GM23338 (cell line): ENCODE results near the gene SLC6A19. TPM values are rescaled to one million over a fixed set of nuclear protein-coding genes. Genes with fewer than 3 reads are reported as not detected.

Source experiments
- ATAC-seq: fragments of 200-7000 bp; cut with Tn5 transposase; 3 replicates; pipeline ENCODE4 v1.9.1; 2020
- DNase-seq: peaks from one replicate; pipeline ENCODE4 v3.0.0-alpha.2; 2015; ENCODE audit warnings: low spot score
- H2AFZ ChIP-seq: fragments of 200-600 bp; sonication (generic); 2 replicates; pipeline ENCODE4 v1.8.0; 2016; ENCODE audit warnings: antibody characterized with exemption, mild to moderate bottlenecking, moderate library complexity
- H3F3A ChIP-seq: fragments of 200-600 bp; sonication (generic); replicated peaks from 2 replicates; pipeline ENCODE4 v1.8.0; 2017; ENCODE audit warnings: antibody characterized with exemption, mixed run types, low read depth
- H3K27ac ChIP-seq: fragments of 200-600 bp; sonication (generic); 2 replicates; pipeline ENCODE4 v1.6.1; 2016; ENCODE audit warnings: low read depth
- H3K27me3 ChIP-seq: fragments of 200-600 bp; sonication (generic); 2 replicates; pipeline ENCODE4 v1.8.0; 2016; ENCODE audit warnings: mild to moderate bottlenecking, mixed run types, moderate library complexity; ENCODE audit not compliant: insufficient read depth
- H3K36me3 ChIP-seq: fragments of 200-600 bp; sonication (generic); 2 replicates; pipeline ENCODE4 v1.8.0; 2016; ENCODE audit warnings: mild to moderate bottlenecking; ENCODE audit not compliant: insufficient read depth
- H3K4me1 ChIP-seq: fragments of 200-600 bp; sonication (generic); 2 replicates; pipeline ENCODE4 v1.8.0; 2016; ENCODE audit warnings: mild to moderate bottlenecking, moderate library complexity; ENCODE audit not compliant: insufficient read depth
- H3K4me2 ChIP-seq: fragments of 200-600 bp; sonication (generic); 2 replicates; pipeline ENCODE4 v1.7.1; 2017; ENCODE audit warnings: mixed run types
- H3K4me3 ChIP-seq: fragments of 200-600 bp; sonication (generic); 2 replicates; pipeline ENCODE4 v1.6.1; 2016; ENCODE audit warnings: mixed run types
- H3K79me2 ChIP-seq: fragments of 200-600 bp; sonication (generic); replicated peaks from 2 replicates; pipeline ENCODE4 v1.8.0; 2017; ENCODE audit warnings: mild to moderate bottlenecking; ENCODE audit not compliant: insufficient read depth
- H3K9me2 ChIP-seq: fragments of 200-600 bp; sonication (generic); 2 replicates; pipeline ENCODE4 v1.8.0; 2017; ENCODE audit not compliant: insufficient read depth
- H4K20me1 ChIP-seq: fragments of 200-600 bp; sonication (generic); replicated peaks from 2 replicates; pipeline ENCODE4 v1.8.0; 2017; ENCODE audit warnings: mild to moderate bottlenecking; ENCODE audit not compliant: insufficient read depth
- H3K27ac Mint-ChIP-seq: 2 replicates; pipeline ENCODE4 v1.8.0; 2020; ENCODE audit warnings: inconsistent platforms, mild to moderate bottlenecking, moderate library complexity, mixed read lengths
- H3K27me3 Mint-ChIP-seq: 3 replicates; pipeline ENCODE4 v1.8.0; 2022; ENCODE audit warnings: low read depth, mild to moderate bottlenecking, moderate library complexity, mixed read lengths, inconsistent platforms; ENCODE audit not compliant: insufficient read depth, poor library complexity
- H3K36me3 Mint-ChIP-seq: 3 replicates; pipeline ENCODE4 v1.8.0; 2021; ENCODE audit warnings: low read depth, mild to moderate bottlenecking, inconsistent platforms, moderate library complexity, mixed read lengths
- H3K4me1 Mint-ChIP-seq: 3 replicates; pipeline ENCODE4 v1.8.0; 2020; ENCODE audit warnings: mild to moderate bottlenecking, inconsistent platforms, mixed read lengths
- H3K4me3 Mint-ChIP-seq: 3 replicates; pipeline ENCODE4 v1.8.0; 2021; ENCODE audit warnings: moderate library complexity, mild to moderate bottlenecking, inconsistent platforms, mixed read lengths
- H3K9me3 Mint-ChIP-seq: 3 replicates; pipeline ENCODE4 v1.8.0; 2020; ENCODE audit warnings: moderate library complexity, mild to moderate bottlenecking, inconsistent platforms, mixed read lengths
- EZH2 ChIP-seq: fragments of 200-600 bp; sonication (generic); IDR thresholded peaks from one replicate; pipeline ENCODE4 v1.8.0; 2017; ENCODE audit warnings: antibody characterized with exemption, mild to moderate bottlenecking, low read depth; ENCODE audit not compliant: unreplicated experiment
- EZH2phosphoT487 ChIP-seq: fragments of 200-600 bp; sonication (generic); IDR thresholded peaks from one replicate; pipeline ENCODE4 v1.8.1; 2018; ENCODE audit warnings: antibody characterized with exemption; ENCODE audit not compliant: unreplicated experiment
- JUNB ChIP-seq: IDR thresholded peaks from one replicate; pipeline ENCODE4 v1.6.1; 2016; ENCODE audit warnings: antibody characterized with exemption; ENCODE audit not compliant: unreplicated experiment
- NANOG ChIP-seq: IDR thresholded peaks from 2 replicates; pipeline ENCODE4 v1.6.1; 2016; ENCODE audit warnings: antibody characterized with exemption, borderline replicate concordance
- STAT1 ChIP-seq: IDR thresholded peaks from one replicate; pipeline ENCODE4 v1.6.1; 2016; ENCODE audit warnings: antibody characterized with exemption; ENCODE audit not compliant: unreplicated experiment
- ZNF114 ChIP-seq: fragments of 250-450 bp; sonication (Bioruptor Pico); IDR thresholded peaks from 2 replicates; pipeline ENCODE4 v1.5.0; 2020; ENCODE audit warnings: mild to moderate bottlenecking, moderate library complexity
- ZNF331 ChIP-seq: fragments of 250-450 bp; sonication (Bioruptor Pico); IDR thresholded peaks from 2 replicates; pipeline ENCODE4 v1.5.0; 2020; ENCODE audit warnings: low read depth, mild to moderate bottlenecking, moderate library complexity
- polyA plus RNA-seq: library from polyadenylated mRNA; unstranded; fragments of >200 nt; fragmentation: Nextera tagmentation; extraction: Ambion mirVana; gene quantifications from 2 replicates; pipeline ENCODE4 v1.2.1, GENCODE V29; 2016
- total RNA-seq: library from RNA; depleted of rRNA; stranded (reverse); fragments of >200 nt; shearing (Covaris generic); gene quantifications from 2 replicates; pipeline ENCODE4 v1.2.3, GENCODE V29; 2014
- TF ChIP-seq, protein P1 (sequence below): fragments of 250-450 bp; sonication (Bioruptor Pico); IDR thresholded peaks from 2 replicates; pipeline ENCODE4 v1.5.0; 2020; ENCODE audit warnings: mild to moderate bottlenecking, moderate library complexity
- TF ChIP-seq, protein P2 (sequence below), 2 experiments: fragments of 200-600 bp in 1 of 2; sonication (generic) in 1 of 2; conservative IDR thresholded peaks; 2 replicates each; pipeline versions ENCODE4 v1.5.1 to v1.6.1; 2016 to 2017; ENCODE audit warnings: antibody characterized with exemption in 2 of 2, low read depth in 2 of 2, mild to moderate bottlenecking in 2 of 2, moderate library complexity in 1 of 2
- TF ChIP-seq, protein P3 (sequence below): IDR thresholded peaks from 2 replicates; pipeline ENCODE4 v1.6.1; 2016; ENCODE audit warnings: antibody characterized with exemption

SLC6A19 gene
- total and polyA plus RNA-seq, 2 experiments from 2014 or later: not detected

DNA sequence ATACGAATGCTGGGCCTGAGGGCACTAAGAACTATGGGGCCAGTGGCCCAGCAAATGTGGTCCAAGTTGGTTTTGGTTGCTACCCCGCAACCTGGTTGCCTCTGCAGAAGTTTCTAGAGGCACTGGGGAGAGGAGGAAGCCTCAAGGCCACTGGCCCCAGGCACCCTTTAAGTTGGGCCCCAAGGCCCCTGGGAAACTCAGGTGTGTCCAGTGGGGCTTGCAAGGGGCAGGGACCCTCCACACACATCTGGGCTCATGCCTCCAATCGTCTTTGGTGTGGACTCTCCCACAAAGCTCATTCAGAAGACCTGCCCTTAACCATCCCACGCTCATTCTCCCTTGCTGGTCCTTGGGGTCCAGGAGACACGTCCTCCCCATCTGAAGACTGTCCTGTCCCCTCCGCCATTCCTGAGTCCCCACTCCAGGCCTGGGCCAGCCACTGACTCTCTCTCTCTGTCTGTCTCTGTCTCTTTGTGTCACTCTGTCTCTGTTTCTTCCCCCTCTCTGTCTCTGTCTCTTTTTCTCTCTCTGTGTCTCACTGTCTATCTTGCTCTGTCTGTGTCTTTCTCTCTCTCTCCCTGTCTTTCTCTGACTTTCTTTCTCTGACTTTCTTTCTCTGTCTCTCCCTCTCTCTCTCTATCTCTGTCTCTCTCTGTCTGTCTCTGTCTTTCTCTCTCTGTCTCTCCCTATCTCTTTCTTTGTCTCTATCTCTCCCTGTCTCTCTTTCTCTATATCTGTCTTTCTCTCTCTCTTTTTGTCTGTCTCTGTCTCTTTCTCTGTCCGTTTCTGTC is 3.3 kb upstream of the SLC6A19 start (continued):
- TF ChIP-seq, protein P1, sequence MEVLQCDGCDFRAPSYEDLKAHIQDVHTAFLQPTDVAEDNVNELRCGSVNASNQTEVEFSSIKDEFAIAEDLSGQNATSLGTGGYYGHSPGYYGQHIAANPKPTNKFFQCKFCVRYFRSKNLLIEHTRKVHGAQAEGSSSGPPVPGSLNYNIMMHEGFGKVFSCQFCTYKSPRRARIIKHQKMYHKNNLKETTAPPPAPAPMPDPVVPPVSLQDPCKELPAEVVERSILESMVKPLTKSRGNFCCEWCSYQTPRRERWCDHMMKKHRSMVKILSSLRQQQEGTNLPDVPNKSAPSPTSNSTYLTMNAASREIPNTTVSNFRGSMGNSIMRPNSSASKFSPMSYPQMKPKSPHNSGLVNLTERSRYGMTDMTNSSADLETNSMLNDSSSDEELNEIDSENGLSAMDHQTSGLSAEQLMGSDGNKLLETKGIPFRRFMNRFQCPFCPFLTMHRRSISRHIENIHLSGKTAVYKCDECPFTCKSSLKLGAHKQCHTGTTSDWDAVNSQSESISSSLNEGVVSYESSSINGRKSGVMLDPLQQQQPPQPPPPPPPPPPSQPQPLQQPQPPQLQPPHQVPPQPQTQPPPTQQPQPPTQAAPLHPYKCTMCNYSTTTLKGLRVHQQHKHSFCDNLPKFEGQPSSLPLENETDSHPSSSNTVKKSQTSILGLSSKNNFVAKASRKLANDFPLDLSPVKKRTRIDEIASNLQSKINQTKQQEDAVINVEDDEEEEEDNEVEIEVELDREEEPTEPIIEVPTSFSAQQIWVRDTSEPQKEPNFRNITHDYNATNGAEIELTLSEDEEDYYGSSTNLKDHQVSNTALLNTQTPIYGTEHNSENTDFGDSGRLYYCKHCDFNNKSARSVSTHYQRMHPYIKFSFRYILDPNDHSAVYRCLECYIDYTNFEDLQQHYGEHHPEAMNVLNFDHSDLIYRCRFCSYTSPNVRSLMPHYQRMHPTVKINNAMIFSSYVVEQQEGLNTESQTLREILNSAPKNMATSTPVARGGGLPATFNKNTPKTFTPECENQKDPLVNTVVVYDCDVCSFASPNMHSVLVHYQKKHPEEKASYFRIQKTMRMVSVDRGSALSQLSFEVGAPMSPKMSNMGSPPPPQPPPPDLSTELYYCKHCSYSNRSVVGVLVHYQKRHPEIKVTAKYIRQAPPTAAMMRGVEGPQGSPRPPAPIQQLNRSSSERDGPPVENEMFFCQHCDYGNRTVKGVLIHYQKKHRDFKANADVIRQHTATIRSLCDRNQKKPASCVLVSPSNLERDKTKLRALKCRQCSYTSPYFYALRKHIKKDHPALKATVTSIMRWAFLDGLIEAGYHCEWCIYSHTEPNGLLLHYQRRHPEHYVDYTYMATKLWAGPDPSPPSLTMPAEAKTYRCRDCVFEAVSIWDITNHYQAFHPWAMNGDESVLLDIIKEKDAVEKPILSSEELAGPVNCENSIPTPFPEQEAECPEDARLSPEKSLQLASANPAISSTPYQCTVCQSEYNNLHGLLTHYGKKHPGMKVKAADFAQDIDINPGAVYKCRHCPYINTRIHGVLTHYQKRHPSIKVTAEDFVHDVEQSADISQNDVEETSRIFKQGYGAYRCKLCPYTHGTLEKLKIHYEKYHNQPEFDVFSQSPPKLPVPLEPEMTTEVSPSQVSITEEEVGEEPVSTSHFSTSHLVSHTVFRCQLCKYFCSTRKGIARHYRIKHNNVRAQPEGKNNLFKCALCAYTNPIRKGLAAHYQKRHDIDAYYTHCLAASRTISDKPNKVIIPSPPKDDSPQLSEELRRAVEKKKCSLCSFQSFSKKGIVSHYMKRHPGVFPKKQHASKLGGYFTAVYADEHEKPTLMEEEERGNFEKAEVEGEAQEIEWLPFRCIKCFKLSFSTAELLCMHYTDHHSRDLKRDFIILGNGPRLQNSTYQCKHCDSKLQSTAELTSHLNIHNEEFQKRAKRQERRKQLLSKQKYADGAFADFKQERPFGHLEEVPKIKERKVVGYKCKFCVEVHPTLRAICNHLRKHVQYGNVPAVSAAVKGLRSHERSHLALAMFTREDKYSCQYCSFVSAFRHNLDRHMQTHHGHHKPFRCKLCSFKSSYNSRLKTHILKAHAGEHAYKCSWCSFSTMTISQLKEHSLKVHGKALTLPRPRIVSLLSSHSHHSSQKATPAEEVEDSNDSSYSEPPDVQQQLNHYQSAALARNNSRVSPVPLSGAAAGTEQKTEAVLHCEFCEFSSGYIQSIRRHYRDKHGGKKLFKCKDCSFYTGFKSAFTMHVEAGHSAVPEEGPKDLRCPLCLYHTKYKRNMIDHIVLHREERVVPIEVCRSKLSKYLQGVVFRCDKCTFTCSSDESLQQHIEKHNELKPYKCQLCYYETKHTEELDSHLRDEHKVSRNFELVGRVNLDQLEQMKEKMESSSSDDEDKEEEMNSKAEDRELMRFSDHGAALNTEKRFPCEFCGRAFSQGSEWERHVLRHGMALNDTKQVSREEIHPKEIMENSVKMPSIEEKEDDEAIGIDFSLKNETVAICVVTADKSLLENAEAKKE (CRISPR knock-in tag): no peak
- TF ChIP-seq, protein P2, sequence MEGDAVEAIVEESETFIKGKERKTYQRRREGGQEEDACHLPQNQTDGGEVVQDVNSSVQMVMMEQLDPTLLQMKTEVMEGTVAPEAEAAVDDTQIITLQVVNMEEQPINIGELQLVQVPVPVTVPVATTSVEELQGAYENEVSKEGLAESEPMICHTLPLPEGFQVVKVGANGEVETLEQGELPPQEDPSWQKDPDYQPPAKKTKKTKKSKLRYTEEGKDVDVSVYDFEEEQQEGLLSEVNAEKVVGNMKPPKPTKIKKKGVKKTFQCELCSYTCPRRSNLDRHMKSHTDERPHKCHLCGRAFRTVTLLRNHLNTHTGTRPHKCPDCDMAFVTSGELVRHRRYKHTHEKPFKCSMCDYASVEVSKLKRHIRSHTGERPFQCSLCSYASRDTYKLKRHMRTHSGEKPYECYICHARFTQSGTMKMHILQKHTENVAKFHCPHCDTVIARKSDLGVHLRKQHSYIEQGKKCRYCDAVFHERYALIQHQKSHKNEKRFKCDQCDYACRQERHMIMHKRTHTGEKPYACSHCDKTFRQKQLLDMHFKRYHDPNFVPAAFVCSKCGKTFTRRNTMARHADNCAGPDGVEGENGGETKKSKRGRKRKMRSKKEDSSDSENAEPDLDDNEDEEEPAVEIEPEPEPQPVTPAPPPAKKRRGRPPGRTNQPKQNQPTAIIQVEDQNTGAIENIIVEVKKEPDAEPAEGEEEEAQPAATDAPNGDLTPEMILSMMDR (conservative IDR thresholded peaks at IDR 0.05; ENCODE audit: low read depth in 2 of 2): no peak
- TF ChIP-seq JUNB (no peak), EZH2 (no peak)
- TF ChIP-seq, protein P3, sequence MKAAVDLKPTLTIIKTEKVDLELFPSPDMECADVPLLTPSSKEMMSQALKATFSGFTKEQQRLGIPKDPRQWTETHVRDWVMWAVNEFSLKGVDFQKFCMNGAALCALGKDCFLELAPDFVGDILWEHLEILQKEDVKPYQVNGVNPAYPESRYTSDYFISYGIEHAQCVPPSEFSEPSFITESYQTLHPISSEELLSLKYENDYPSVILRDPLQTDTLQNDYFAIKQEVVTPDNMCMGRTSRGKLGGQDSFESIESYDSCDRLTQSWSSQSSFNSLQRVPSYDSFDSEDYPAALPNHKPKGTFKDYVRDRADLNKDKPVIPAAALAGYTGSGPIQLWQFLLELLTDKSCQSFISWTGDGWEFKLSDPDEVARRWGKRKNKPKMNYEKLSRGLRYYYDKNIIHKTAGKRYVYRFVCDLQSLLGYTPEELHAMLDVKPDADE: no peak

GRCh38 chr5:1199340-1199648 is 2.1 kb upstream of the SLC6A19 start:
- no peak overlapping the region for H3K27ac Mint-ChIP-seq
- Histone ChIP-seq H4K20me1 (no peaks in the 10 kb centered on the region), H2AFZ (no peak overlapping the region), H3K79me2 (no peaks in the 10 kb centered on the region), H3K4me2 (no peak overlapping the region), H3K4me3 (no peak overlapping the region), H3K36me3 (no peaks in the 10 kb centered on the region), H3K27me3 (no peaks in the 10 kb centered on the region), H3F3A (0 out of 2 replicates have a peak, but pooled peaks cover 6% of the 10 kb centered on the region), H3K27ac (no peak overlapping the region), H3K4me1 (no peaks in the 10 kb centered on the region), H3K9me2 (no peaks in the 10 kb centered on the region)
- no peaks in the 10 kb centered on the region for H3K9me3 Mint-ChIP-seq
- ATAC-seq (no peak), DNase-seq (no peak)
- H3K36me3 Mint-ChIP-seq: no peaks in the 10 kb centered on the region
- H3K27me3 Mint-ChIP-seq: peaks cover 11% of the 10 kb centered on the region
- no peak overlapping the region for H3K4me3 Mint-ChIP-seq
- H3K4me1 Mint-ChIP-seq: no peaks in the 10 kb centered on the region
- TF ChIP-seq, protein P3: no peak
- no peak for TF ChIP-seq EZH2phosphoT487
- TF ChIP-seq, protein P2 (conservative IDR thresholded peaks at IDR 0.05; ENCODE audit: low read depth in 2 of 2): no peak
- TF ChIP-seq ZNF114 (CRISPR knock-in tag): no peak
- no peak for TF ChIP-seq ZNF331 (CRISPR knock-in tag)
- no peak for TF ChIP-seq NANOG
- TF ChIP-seq STAT1: no peak
- TF ChIP-seq EZH2: no peak
